Right atrium auricular region (tissue), 2 donors: ENCODE measurements around the gene SSX3. TPM values are rescaled to one million over a fixed set of nuclear protein-coding genes. Genes with fewer than 3 reads are reported as not detected.
"Not testable (repeated sequence)": the region's sequence is repeated elsewhere in the genome, so short reads cannot be mapped to it uniquely, and the experiment has no call there.

Experiments used
- DNase-seq: peaks from one replicate; pipeline ENCODE4 v3.0.0-alpha.2; 2019; ENCODE audit warnings: low spot score
- H3K27ac ChIP-seq, 2 donors: fragments of 200-600 bp; sonication (generic); 1 replicate in 1 of 2; 2 replicates in 1 of 2; pipeline ENCODE4 v1.5.1; 2016 to 2019
- H3K27me3 ChIP-seq, 2 donors: fragments of 200-600 bp; sonication (generic); one replicate each; pipeline versions ENCODE4 v1.5.1 to v1.6.0; 2017 to 2019
- H3K36me3 ChIP-seq: fragments of 200-600 bp; sonication (generic); one replicate; pipeline ENCODE4 v1.5.1; 2016
- H3K4me1 ChIP-seq, 2 donors: fragments of 200-600 bp; sonication (generic); one replicate each; pipeline versions ENCODE4 v1.5.1 to v1.6.0; 2017 to 2019
- H3K4me3 ChIP-seq, 2 donors: fragments of 200-600 bp; sonication (generic); 1 replicate in 1 of 2; 2 replicates in 1 of 2; pipeline ENCODE4 v1.5.1; 2017 to 2019; ENCODE audit warnings: mild to moderate bottlenecking in 1 of 2, moderate library complexity in 1 of 2
- H3K9me3 ChIP-seq, 2 donors: fragments of 200-600 bp; sonication (generic); one replicate each; pipeline ENCODE4 v1.5.1; 2019
- total RNA-seq, 2 donors: library from RNA; depleted of rRNA; stranded (reverse); fragments of >200 nt; gene quantifications; one replicate each; pipeline ENCODE4 v1.1.0, GENCODE V29; 2016
- TF ChIP-seq, protein P1 (sequence below), 2 donors: fragments of 200-600 bp; sonication (generic); IDR thresholded peaks; one replicate each; pipeline ENCODE4 v1.5.1; 2019; ENCODE audit warnings: antibody characterized with exemption in 2 of 2

The SSX3 gene, protein sequence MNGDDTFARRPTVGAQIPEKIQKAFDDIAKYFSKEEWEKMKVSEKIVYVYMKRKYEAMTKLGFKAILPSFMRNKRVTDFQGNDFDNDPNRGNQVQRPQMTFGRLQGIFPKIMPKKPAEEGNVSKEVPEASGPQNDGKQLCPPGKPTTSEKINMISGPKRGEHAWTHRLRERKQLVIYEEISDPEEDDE
- not detected for total RNA-seq

- not testable (repeated sequence) for H3K27ac ChIP-seq, H3K9me3 ChIP-seq, DNase-seq, H3K36me3 ChIP-seq, H3K4me1 ChIP-seq, H3K4me3 ChIP-seq, H3K27me3 ChIP-seq
Measured at GRCh38 chrX:48356315-48357094, at the start of gene SSX3. Gene SSX3, minus strand, starts transcription at chrX:48356703. Its CDS starts 1,454 bp downstream, at chrX:48355249.

GRCh38 chrX:48397825-48398224 lies 41.3 kb upstream of the SSX3 start:
- H3K9me3 ChIP-seq, H3K27ac ChIP-seq, H3K4me1 ChIP-seq, DNase-seq, H3K36me3 ChIP-seq, H3K4me3 ChIP-seq, H3K27me3 ChIP-seq: not testable (repeated sequence)

DNA sequence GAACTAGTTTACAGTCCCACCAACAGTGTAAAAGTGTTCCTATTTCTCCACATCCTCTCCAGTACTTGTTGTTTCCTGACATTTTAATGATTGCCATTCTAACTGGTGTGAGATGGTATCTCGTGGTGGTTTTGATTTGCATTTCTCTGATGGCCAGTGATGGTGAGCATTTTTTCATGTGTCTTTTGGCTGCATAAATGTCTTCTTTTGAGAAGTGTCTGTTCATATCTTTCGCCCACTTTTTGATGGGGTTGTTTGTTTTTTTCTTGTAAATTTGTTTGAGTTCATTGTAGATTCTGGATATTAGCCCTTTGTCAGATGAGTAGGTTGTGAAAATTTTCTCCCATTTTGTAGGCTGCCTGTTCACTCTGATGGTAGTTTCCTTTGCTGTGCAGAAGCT lies 40.4 kb upstream of the SSX3 start:
- not testable (repeated sequence) for H3K36me3 ChIP-seq, H3K4me1 ChIP-seq, H3K27ac ChIP-seq, DNase-seq, H3K9me3 ChIP-seq, H3K27me3 ChIP-seq, H3K4me3 ChIP-seq

- H3K4me3 ChIP-seq, H3K9me3 ChIP-seq, H3K27ac ChIP-seq, H3K27me3 ChIP-seq, H3K36me3 ChIP-seq, DNase-seq, H3K4me1 ChIP-seq: not testable (repeated sequence)
Measured at GRCh38 chrX:48383239-48383638, 26.7 kb upstream of the SSX3 start, which contains the start of gene SSX4. Gene SSX4, plus strand, starts transcription at chrX:48383539. Its CDS starts 515 bp downstream, at chrX:48384054.

GRCh38 chrX:48370408-48370807 lies 13.9 kb upstream of the SSX3 start:
- not testable (repeated sequence) for H3K27ac ChIP-seq, H3K4me3 ChIP-seq, H3K4me1 ChIP-seq, H3K9me3 ChIP-seq, H3K36me3 ChIP-seq, DNase-seq, H3K27me3 ChIP-seq

DNA sequence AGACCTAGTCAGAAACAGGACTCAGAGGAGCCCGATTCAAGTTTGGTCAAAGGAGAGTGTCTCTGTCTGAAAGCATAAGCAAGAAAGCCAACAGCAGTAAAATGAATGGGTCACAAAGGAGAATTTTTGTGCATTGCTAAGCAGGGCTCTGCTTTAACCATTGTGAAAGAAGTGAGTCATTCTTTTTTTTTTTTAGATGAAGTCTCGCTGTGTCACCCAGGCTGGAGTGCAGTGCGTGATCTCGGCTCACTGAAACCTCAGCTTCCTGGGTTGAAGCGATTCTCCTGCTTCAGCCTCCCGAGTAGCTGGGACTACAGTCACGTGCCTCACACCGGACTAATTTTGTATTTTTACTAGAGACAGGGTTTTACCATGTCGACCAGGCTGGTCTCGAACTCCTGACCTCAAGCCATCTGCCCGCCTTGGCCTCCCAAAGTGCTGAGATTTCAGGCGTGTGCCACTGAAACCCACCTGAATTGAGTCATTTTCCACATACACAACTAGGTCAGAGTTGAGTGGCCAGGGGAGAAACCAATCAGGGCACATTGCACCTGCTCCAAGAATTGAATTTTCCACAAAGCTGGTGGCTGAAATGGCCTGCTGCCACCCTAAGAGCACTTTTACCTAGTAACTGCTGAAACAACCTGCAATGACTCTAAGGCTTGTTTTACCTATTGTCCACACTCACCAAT lies 11.4 kb upstream of the SSX3 start:
- not testable (repeated sequence) for H3K9me3 ChIP-seq, H3K36me3 ChIP-seq, H3K4me1 ChIP-seq, H3K27ac ChIP-seq, H3K27me3 ChIP-seq, DNase-seq, H3K4me3 ChIP-seq

GRCh38 chrX:48359281-48359680 lies 2.8 kb upstream of the SSX3 start:
- not testable (repeated sequence) for DNase-seq, H3K27ac ChIP-seq, H3K4me3 ChIP-seq, H3K4me1 ChIP-seq, H3K36me3 ChIP-seq, H3K9me3 ChIP-seq, H3K27me3 ChIP-seq

DNA sequence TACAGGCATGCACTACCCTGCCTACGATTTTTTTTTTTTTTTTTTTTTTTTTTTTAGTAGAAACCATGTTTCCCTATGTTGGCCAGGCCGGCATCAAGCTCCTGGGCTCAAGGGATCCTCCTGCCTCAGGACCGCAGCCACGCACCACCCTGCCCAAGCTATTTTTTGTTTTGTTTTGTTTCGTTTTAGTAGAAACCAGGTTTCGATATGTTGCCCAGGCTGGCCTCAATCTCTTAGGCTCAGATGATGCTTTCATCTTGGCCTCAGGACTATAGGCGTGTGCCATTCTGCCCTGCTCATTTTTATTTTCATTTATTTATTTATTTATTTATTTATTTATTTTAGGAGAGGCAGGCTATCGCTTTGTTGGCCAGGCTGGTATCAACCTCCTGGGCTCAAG lies 1.2 kb upstream of the SSX3 start:
- Histone ChIP-seq H3K4me3 (no peak overlapping the region), H3K9me3 (no peaks in the 10 kb centered on the region), H3K4me1 (no peaks in the 10 kb centered on the region), H3K27ac (no peak overlapping the region), H3K27me3 (no peaks in the 10 kb centered on the region), H3K36me3 (no peaks in the 10 kb centered on the region)
- no peak for DNase-seq
- TF ChIP-seq, protein P1, sequence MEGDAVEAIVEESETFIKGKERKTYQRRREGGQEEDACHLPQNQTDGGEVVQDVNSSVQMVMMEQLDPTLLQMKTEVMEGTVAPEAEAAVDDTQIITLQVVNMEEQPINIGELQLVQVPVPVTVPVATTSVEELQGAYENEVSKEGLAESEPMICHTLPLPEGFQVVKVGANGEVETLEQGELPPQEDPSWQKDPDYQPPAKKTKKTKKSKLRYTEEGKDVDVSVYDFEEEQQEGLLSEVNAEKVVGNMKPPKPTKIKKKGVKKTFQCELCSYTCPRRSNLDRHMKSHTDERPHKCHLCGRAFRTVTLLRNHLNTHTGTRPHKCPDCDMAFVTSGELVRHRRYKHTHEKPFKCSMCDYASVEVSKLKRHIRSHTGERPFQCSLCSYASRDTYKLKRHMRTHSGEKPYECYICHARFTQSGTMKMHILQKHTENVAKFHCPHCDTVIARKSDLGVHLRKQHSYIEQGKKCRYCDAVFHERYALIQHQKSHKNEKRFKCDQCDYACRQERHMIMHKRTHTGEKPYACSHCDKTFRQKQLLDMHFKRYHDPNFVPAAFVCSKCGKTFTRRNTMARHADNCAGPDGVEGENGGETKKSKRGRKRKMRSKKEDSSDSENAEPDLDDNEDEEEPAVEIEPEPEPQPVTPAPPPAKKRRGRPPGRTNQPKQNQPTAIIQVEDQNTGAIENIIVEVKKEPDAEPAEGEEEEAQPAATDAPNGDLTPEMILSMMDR (IDR thresholded peaks at IDR 0.05): no peak

- not testable (repeated sequence) for H3K36me3 ChIP-seq, H3K27ac ChIP-seq, H3K9me3 ChIP-seq, H3K27me3 ChIP-seq, DNase-seq, H3K4me1 ChIP-seq, H3K4me3 ChIP-seq
Measured at GRCh38 chrX:48346059-48346458, 10.4 kb downstream of the SSX3 start.

DNA sequence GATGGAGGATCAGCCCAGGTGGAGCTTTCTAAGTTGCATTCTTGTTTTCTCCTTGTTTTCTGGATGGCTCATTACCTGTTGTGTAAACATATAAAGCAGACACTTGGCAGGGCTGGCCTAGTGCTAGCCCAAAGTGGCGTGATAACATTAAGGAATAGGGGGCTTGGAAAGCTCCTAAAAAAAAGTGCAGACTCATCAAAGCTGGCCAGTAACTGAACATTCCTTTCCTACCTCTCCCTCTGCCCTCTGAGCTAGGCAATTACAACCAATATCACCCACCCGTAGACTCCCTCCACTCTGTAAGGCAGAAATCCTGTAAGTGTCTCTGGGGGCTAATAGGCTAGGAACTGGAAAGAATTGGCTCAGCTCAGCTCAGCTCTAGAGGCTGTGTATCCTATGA lies 42.5 kb downstream of the SSX3 start:
- H3K9me3 ChIP-seq, H3K4me1 ChIP-seq, DNase-seq, H3K27ac ChIP-seq, H3K4me3 ChIP-seq, H3K27me3 ChIP-seq, H3K36me3 ChIP-seq: not testable (repeated sequence)
